WTC11 (cell line): Measurements from ENCODE around the gene TASP1. TPM values are rescaled to one million over a fixed set of nuclear protein-coding genes. Genes with fewer than 3 reads are reported as not detected.

Experiments used
- ATAC-seq: fragments of 200-7000 bp; cut with Tn5 transposase; 2 replicates; pipeline ENCODE4 v1.10.0; 2021; ENCODE audit warnings: mild to moderate bottlenecking, moderate library complexity
- CTCF ChIA-PET: fragments of 300-600 bp; sonication (Branson Sonifier 250); formaldehyde crosslinking; loops from one replicate; lab custom pipeline; 2021; ENCODE audit warnings: antibody characterized with exemption; lab: Charles Lee
- POLR2A ChIA-PET: fragments of 350-600 bp; sonication (Branson Sonifier 250); formaldehyde crosslinking; loops from one replicate; lab custom pipeline; 2021; ENCODE audit warnings: antibody characterized with exemption; lab: Charles Lee
- DNase-seq: peaks from one replicate; pipeline ENCODE4 v3.0.0; 2021; ENCODE audit warnings: low spot score
- H3K27ac Mint-ChIP-seq: 2 replicates; pipeline ENCODE4 v1.8.0; 2021; ENCODE audit warnings: mixed read lengths
- H3K27me3 Mint-ChIP-seq: 2 replicates; pipeline ENCODE4 v1.8.0; 2021; ENCODE audit warnings: low read depth, mild to moderate bottlenecking, moderate library complexity, mixed read lengths
- H3K36me3 Mint-ChIP-seq: 2 replicates; pipeline ENCODE4 v1.8.0; 2021; ENCODE audit warnings: mixed read lengths
- H3K4me1 Mint-ChIP-seq: 2 replicates; pipeline ENCODE4 v1.8.0; 2022; ENCODE audit warnings: mixed read lengths
- H3K4me3 Mint-ChIP-seq: 2 replicates; pipeline ENCODE4 v1.8.0; 2021; ENCODE audit warnings: mild to moderate bottlenecking, moderate library complexity, mixed read lengths
- H3K9me3 Mint-ChIP-seq: 2 replicates; pipeline ENCODE4 v1.8.0; 2021; ENCODE audit warnings: mixed read lengths
- AR ChIP-seq: fragments of 250-450 bp; sonication (Bioruptor Pico); IDR thresholded peaks from 2 replicates; pipeline ENCODE4 v1.9.0; 2021; ENCODE audit warnings: mild to moderate bottlenecking
- ATF1 ChIP-seq: sonication (generic); formaldehyde crosslinking; IDR thresholded peaks from 2 replicates; pipeline ENCODE4 v1.8.1; 2023; ENCODE audit warnings: mild to moderate bottlenecking, moderate library complexity, missing genetic modification reagents
- CBFB ChIP-seq: sonication (generic); formaldehyde crosslinking; IDR thresholded peaks from 2 replicates; pipeline ENCODE4 v1.8.1; 2022; ENCODE audit warnings: mild to moderate bottlenecking, low read depth, missing genetic modification reagents
- FOXP4 ChIP-seq: sonication (generic); formaldehyde crosslinking; IDR thresholded peaks from 2 replicates; pipeline ENCODE4 v1.8.0; 2022; ENCODE audit warnings: mild to moderate bottlenecking, missing genetic modification reagents
- GTF2I ChIP-seq: fragments of 250-450 bp; sonication (Bioruptor Pico); conservative IDR thresholded peaks from 2 replicates; pipeline ENCODE4 v1.4.0; 2021; ENCODE audit warnings: mild to moderate bottlenecking
- MAX ChIP-seq: sonication (generic); formaldehyde crosslinking; IDR thresholded peaks from 2 replicates; pipeline ENCODE4 v1.8.0; 2022; ENCODE audit warnings: mild to moderate bottlenecking, missing genetic modification reagents
- NR2C2 ChIP-seq: sonication (generic); formaldehyde crosslinking; IDR thresholded peaks from 2 replicates; pipeline ENCODE4 v1.8.0; 2022; ENCODE audit warnings: mild to moderate bottlenecking, missing genetic modification reagents
- PRDM15 ChIP-seq: sonication (generic); formaldehyde crosslinking; IDR thresholded peaks from 2 replicates; pipeline ENCODE4 v1.8.0; 2022; ENCODE audit warnings: missing genetic modification reagents
- PREB ChIP-seq: sonication (generic); formaldehyde crosslinking; IDR thresholded peaks from 2 replicates; pipeline ENCODE4 v1.8.1; 2022; ENCODE audit warnings: mild to moderate bottlenecking, missing genetic modification reagents, moderate library complexity, borderline replicate concordance
- SP1 ChIP-seq: sonication (generic); formaldehyde crosslinking; conservative IDR thresholded peaks from 2 replicates; pipeline ENCODE4 v1.8.1; 2022; ENCODE audit warnings: missing genetic modification reagents
- TEAD4 ChIP-seq: sonication (generic); formaldehyde crosslinking; IDR thresholded peaks from 2 replicates; pipeline ENCODE4 v1.8.0; 2022; ENCODE audit warnings: mild to moderate bottlenecking, missing genetic modification reagents
- ZNF121 ChIP-seq: sonication (generic); formaldehyde crosslinking; IDR thresholded peaks from 2 replicates; pipeline ENCODE4 v1.8.0; 2023; ENCODE audit warnings: missing genetic modification reagents
- ZNF425 ChIP-seq: fragments of 250-450 bp; sonication (Bioruptor Pico); conservative IDR thresholded peaks from 2 replicates; pipeline ENCODE4 v1.9.0; 2021; ENCODE audit warnings: mild to moderate bottlenecking
- total RNA-seq: library from RNA; stranded (reverse); gene quantifications from 3 replicates; pipeline ENCODE4 v1.2.3, GENCODE V29; 2021

The TASP1 gene
- total RNA-seq, 1 experiment from 2014 or later = 12.4 TPM

GRCh38 chr20:13443690-13444089 lies 195.0 kb downstream of the TASP1 start (continued):
- TF ChIP-seq PREB (CRISPR knock-in tag) = no peak

DNA sequence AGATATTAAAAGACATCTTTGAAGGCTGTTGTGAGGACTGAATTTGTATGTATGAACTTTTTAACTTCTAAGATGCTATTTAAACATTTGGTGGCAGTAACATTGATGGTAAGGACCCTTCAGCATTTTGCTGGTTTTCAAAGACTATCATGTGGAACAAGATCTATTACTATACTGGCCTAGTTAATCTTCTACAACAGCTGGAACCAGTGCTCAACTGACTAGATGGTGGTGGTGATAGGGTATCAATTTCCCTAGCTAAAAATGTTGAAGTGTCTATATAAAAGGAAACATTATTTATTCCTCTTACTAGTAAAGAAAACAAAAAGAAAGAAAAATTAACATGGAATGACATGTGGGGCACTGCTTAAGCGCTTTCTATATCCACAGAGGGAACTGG lies 195.7 kb downstream of the TASP1 start:
- peaks cover 20% of the 10 kb centered on the region for H3K9me3 Mint-ChIP-seq
- DNase-seq (no peak), ATAC-seq (no peak)
- TF ChIP-seq TEAD4 (CRISPR knock-in tag) (no peak), NR2C2 (CRISPR knock-in tag) (no peak), ZNF121 (CRISPR knock-in tag) (no peak), AR (no peak), CBFB (CRISPR knock-in tag) (no peak), FOXP4 (no peak), ATF1 (CRISPR knock-in tag) (no peak), SP1 (CRISPR knock-in tag) (no peak), ZNF425 (no peak), PRDM15 (CRISPR knock-in tag) (no peak), MAX (CRISPR knock-in tag) (no peak), GTF2I (CRISPR knock-in tag) (no peak)
- CTCF ChIA-PET = no interaction called here
- peak overlapping the region; percentile 42; the same call in 1 of the 2 replicates for H3K27ac Mint-ChIP-seq
- H3K36me3 Mint-ChIP-seq = peaks cover 22% of the 10 kb centered on the region
- H3K4me3 Mint-ChIP-seq = no peak overlapping the region
- H3K4me1 Mint-ChIP-seq = no peaks in the 10 kb centered on the region; the same call in 1 of the 2 replicates
- POLR2A ChIA-PET = no interaction called here
- H3K27me3 Mint-ChIP-seq = no peaks in the 10 kb centered on the region
